Measurements from ENCODE around the gene DPPA2. TPM values are rescaled to one million over a fixed set of nuclear protein-coding genes. Genes with fewer than 3 reads are reported as not detected.
A peak's percentile ranks its signal among the peaks of the same experiment; 100 is the strongest.

The DPPA2 gene
- total RNA-seq, 1 experiment from 2014 or later: not detected

GRCh38 chr3:109336291-109336861, 20.1 kb upstream of the DPPA2 start:
- BruUV-seq (replicated peaks): no TSS peak
- no peak overlapping the region for H3K27ac ChIP-seq (ENCODE audit: low read length)
- intact Hi-C loops (cut with micrococcal nuclease; ENCODE audit: unreplicated experiment) (no loop called here), in situ Hi-C loops (cut with HindIII; ENCODE audit: low pct_unique_long_range_greater_than_20kb, low sequenced_read_pairs) (no loop called here)
- DNase-seq (ENCODE audit: low read depth, low spot score): no peak
- H3K9me3 ChIP-seq (ENCODE audit: control insufficient read depth, insufficient read depth, low read depth, low read length): no peaks in the 10 kb centered on the region
- ChIA-PET CTCF (no interaction called here), POLR2A (no interaction called here)
- no peaks in the 10 kb centered on the region for H3K4me1 ChIP-seq (ENCODE audit: control insufficient read depth, insufficient read depth, low read length)
- TF ChIP-seq TCF7L2 (IDR thresholded peaks at IDR 0.05; ENCODE audit: low read depth, low read length): no peak
- no peaks in the 10 kb centered on the region for H3K27me3 ChIP-seq (ENCODE audit: control insufficient read depth, insufficient read depth, low read length)
- ATAC-seq: peak; percentile 68; the same call in 1 of the 2 replicates
- H3K4me3 ChIP-seq (ENCODE audit: low read depth in 2 of 2, low read length in 2 of 2): peak overlapping the region; percentile 13 to 29
- H3K36me3 ChIP-seq (ENCODE audit: control insufficient read depth, insufficient read depth, low read length): no peaks in the 10 kb centered on the region

- POLR2A ChIA-PET: no interaction called here
- Histone ChIP-seq H3K27ac (ENCODE audit: low read length) (no peak overlapping the region), H3K4me3 (ENCODE audit: low read depth in 2 of 2, low read length in 2 of 2) (no peak overlapping the region), H3K9me3 (ENCODE audit: control insufficient read depth, insufficient read depth, low read depth, low read length) (no peaks in the 10 kb centered on the region), H3K36me3 (ENCODE audit: control insufficient read depth, insufficient read depth, low read length) (no peaks in the 10 kb centered on the region), H3K27me3 (ENCODE audit: control insufficient read depth, insufficient read depth, low read length) (no peaks in the 10 kb centered on the region), H3K4me1 (ENCODE audit: control insufficient read depth, insufficient read depth, low read length) (no peaks in the 10 kb centered on the region)
- no peak for DNase-seq (ENCODE audit: low read depth, low spot score)
- no TSS peak for BruUV-seq (replicated peaks)
- CTCF ChIA-PET: no interaction called here
- in situ Hi-C loops (cut with HindIII; ENCODE audit: low pct_unique_long_range_greater_than_20kb, low sequenced_read_pairs): no loop called here
- no peak for ATAC-seq
- TF ChIP-seq REST (IDR thresholded peaks at IDR 0.05; ENCODE audit: insufficient read depth in 1 of 2, low read depth in 2 of 2, low read length in 1 of 2) (no peak), CTCF (IDR thresholded peaks at IDR 0.05) (no peak), TCF7L2 (IDR thresholded peaks at IDR 0.05; ENCODE audit: low read depth, low read length) (no peak), SIN3A (IDR thresholded peaks at IDR 0.05; ENCODE audit: borderline replicate concordance, insufficient read depth, low read depth, low read length) (no peak), POLR2AphosphoS5 (IDR thresholded peaks at IDR 0.05; ENCODE audit: low read depth, low read length) (no peak)
- intact Hi-C loops (cut with micrococcal nuclease; ENCODE audit: unreplicated experiment): no loop called here
Observed at GRCh38 chr3:109334572-109334971, 18.3 kb upstream of the DPPA2 start.

GRCh38 chr3:109331692-109332091, 15.4 kb upstream of the DPPA2 start:
- no TSS peak for BruUV-seq (replicated peaks)

More at GRCh38 chr3:109331692-109332091, 15.4 kb upstream of the DPPA2 start:
- TF ChIP-seq SIN3A (IDR thresholded peaks at IDR 0.05; ENCODE audit: borderline replicate concordance, insufficient read depth, low read depth, low read length) (no peak), CTCF (IDR thresholded peaks at IDR 0.05) (no peak), TCF7L2 (IDR thresholded peaks at IDR 0.05; ENCODE audit: low read depth, low read length) (no peak), POLR2AphosphoS5 (IDR thresholded peaks at IDR 0.05; ENCODE audit: low read depth, low read length) (no peak), REST (IDR thresholded peaks at IDR 0.05; ENCODE audit: insufficient read depth in 1 of 2, low read depth in 2 of 2, low read length in 1 of 2) (no peak)
- ATAC-seq (no peak), DNase-seq (ENCODE audit: low read depth, low spot score) (no peak)
- H3K27me3 ChIP-seq (ENCODE audit: control insufficient read depth, insufficient read depth, low read length): no peaks in the 10 kb centered on the region
- no peaks in the 10 kb centered on the region for H3K4me1 ChIP-seq (ENCODE audit: control insufficient read depth, insufficient read depth, low read length)
- ChIA-PET CTCF (no interaction called here), POLR2A (no interaction called here)
- in situ Hi-C loops (cut with HindIII; ENCODE audit: low pct_unique_long_range_greater_than_20kb, low sequenced_read_pairs) (no loop called here), intact Hi-C loops (cut with micrococcal nuclease; ENCODE audit: unreplicated experiment) (no loop called here)
- H3K27ac ChIP-seq (ENCODE audit: low read length): no peak overlapping the region
- no peak overlapping the region for H3K4me3 ChIP-seq (ENCODE audit: low read depth in 2 of 2, low read length in 2 of 2)
- H3K9me3 ChIP-seq (ENCODE audit: control insufficient read depth, insufficient read depth, low read depth, low read length): no peaks in the 10 kb centered on the region
- no peaks in the 10 kb centered on the region for H3K36me3 ChIP-seq (ENCODE audit: control insufficient read depth, insufficient read depth, low read length)

All from Panc1 (cell line).